ENCODE results near the gene CACNG4.

Gene CACNG4

GRCh38 chr17:67021196-67021595 is 56.7 kb downstream of the CACNG4 start:
- TF ChIP-seq CTCF (IDR thresholded peaks at IDR 0.05; ENCODE audit: borderline replicate concordance, insufficient read depth, low read depth, low read length), result no peak
- no peak overlapping the region for H3K4me3 ChIP-seq (ENCODE audit: low read depth, low read length)

- H3K4me3 ChIP-seq (ENCODE audit: low read depth, low read length), result no peak overlapping the region
- no peak for TF ChIP-seq CTCF (IDR thresholded peaks at IDR 0.05; ENCODE audit: borderline replicate concordance, insufficient read depth, low read depth, low read length)
These were observed 57.4 kb downstream of the CACNG4 start for GRCh38 chr17:67021743-67022450.

GRCh38 chr17:67022451-67022810 is 57.9 kb downstream of the CACNG4 start:
- no peak overlapping the region for H3K4me3 ChIP-seq (ENCODE audit: low read depth, low read length)
- no peak for TF ChIP-seq CTCF (IDR thresholded peaks at IDR 0.05; ENCODE audit: borderline replicate concordance, insufficient read depth, low read depth, low read length)

- no peak overlapping the region for H3K4me3 ChIP-seq (ENCODE audit: low read depth, low read length)
- no peak for TF ChIP-seq CTCF (IDR thresholded peaks at IDR 0.05; ENCODE audit: borderline replicate concordance, insufficient read depth, low read depth, low read length)
These were observed 60.2 kb downstream of the CACNG4 start for GRCh38 chr17:67024736-67025135.

GRCh38 chr17:67025216-67025792 is 60.8 kb downstream of the CACNG4 start:
- H3K4me3 ChIP-seq (ENCODE audit: low read depth, low read length), result no peak overlapping the region
- no peak for TF ChIP-seq CTCF (IDR thresholded peaks at IDR 0.05; ENCODE audit: borderline replicate concordance, insufficient read depth, low read depth, low read length)

GRCh38 chr17:67026341-67026740 is 61.8 kb downstream of the CACNG4 start:
- TF ChIP-seq CTCF (IDR thresholded peaks at IDR 0.05; ENCODE audit: borderline replicate concordance, insufficient read depth, low read depth, low read length), result no peak
- no peak overlapping the region for H3K4me3 ChIP-seq (ENCODE audit: low read depth, low read length)

- TF ChIP-seq CTCF (IDR thresholded peaks at IDR 0.05; ENCODE audit: borderline replicate concordance, insufficient read depth, low read depth, low read length), result no peak
- H3K4me3 ChIP-seq (ENCODE audit: low read depth, low read length), result no peak overlapping the region
These were observed 62.6 kb downstream of the CACNG4 start for GRCh38 chr17:67027031-67027628.
